KMS-11 (cell line): Measurements from ENCODE around the gene PLXND1.

Experiments used
- H2AFZ ChIP-seq: fragments of 200-600 bp; sonication (generic); 2 replicates; pipeline ENCODE4 v1.6.1; 2016; ENCODE audit warnings: antibody characterized with exemption, mixed run types, low read depth
- H3K27ac ChIP-seq: fragments of 200-600 bp; sonication (generic); 2 replicates; pipeline ENCODE4 v1.6.1; 2016; ENCODE audit warnings: mild to moderate bottlenecking, mixed run types
- H3K27me3 ChIP-seq: fragments of 200-600 bp; sonication (generic); 2 replicates; pipeline ENCODE4 v1.6.1; 2017; ENCODE audit warnings: mild to moderate bottlenecking, low read depth, mixed run types, moderate library complexity; ENCODE audit not compliant: insufficient read depth
- H3K36me3 ChIP-seq: fragments of 200-600 bp; sonication (generic); 2 replicates; pipeline ENCODE4 v1.6.1; 2017; ENCODE audit warnings: mild to moderate bottlenecking, mixed run types; ENCODE audit not compliant: insufficient read depth
- H3K4me1 ChIP-seq: fragments of 200-600 bp; sonication (generic); 2 replicates; pipeline ENCODE4 v1.6.1; 2016; ENCODE audit warnings: mild to moderate bottlenecking, low read depth, mixed run types; ENCODE audit not compliant: poor library complexity, severe bottlenecking
- H3K4me2 ChIP-seq: fragments of 200-600 bp; sonication (generic); 2 replicates; pipeline ENCODE4 v1.7.0; 2016; ENCODE audit warnings: mild to moderate bottlenecking, mixed run types
- H3K4me3 ChIP-seq: fragments of 200-600 bp; sonication (generic); IDR thresholded peaks from 2 replicates; pipeline ENCODE4 v1.6.1; 2017; ENCODE audit warnings: low read depth, low read length, mixed read lengths; ENCODE audit not compliant: insufficient read depth
- H3K79me2 ChIP-seq: fragments of 200-600 bp; sonication (generic); 2 replicates; pipeline ENCODE4 v1.6.1; 2016; ENCODE audit warnings: low read depth, mixed run types; ENCODE audit not compliant: insufficient read depth
- H3K9ac ChIP-seq: fragments of 200-600 bp; sonication (generic); 2 replicates; pipeline ENCODE4 v1.6.1; 2016; ENCODE audit warnings: mild to moderate bottlenecking, mixed run types
- H4K20me1 ChIP-seq: fragments of 200-600 bp; sonication (generic); 2 replicates; pipeline ENCODE4 v1.6.1; 2016; ENCODE audit warnings: mild to moderate bottlenecking, mixed run types; ENCODE audit not compliant: insufficient read depth
- CTCF ChIP-seq: fragments of 200-600 bp; sonication (generic); conservative IDR thresholded peaks from 2 replicates; pipeline ENCODE4 v1.6.1; 2017; ENCODE audit warnings: low read depth, mild to moderate bottlenecking, antibody characterized with exemption, low read length, moderate library complexity, mixed read lengths

The PLXND1 gene

GRCh38 chr3:129527262-129527661 is 79.2 kb downstream of the PLXND1 start:
- Histone ChIP-seq H3K4me2 (no peak overlapping the region), H3K27me3 (no peaks in the 10 kb centered on the region), H3K36me3 (no peaks in the 10 kb centered on the region), H3K4me1 (no peaks in the 10 kb centered on the region), H3K4me3 (no peak overlapping the region), H2AFZ (no peak overlapping the region), H3K9ac (no peak overlapping the region), H4K20me1 (no peaks in the 10 kb centered on the region), H3K79me2 (no peaks in the 10 kb centered on the region), H3K27ac (no peak overlapping the region)
- TF ChIP-seq CTCF: no peak

- H2AFZ ChIP-seq: no peak overlapping the region
- H3K4me3 ChIP-seq: no peak overlapping the region
Observed at GRCh38 chr3:129526121-129526900, 80.2 kb downstream of the PLXND1 start.

GRCh38 chr3:129525341-129525968 is 81.0 kb downstream of the PLXND1 start:
- no peak for TF ChIP-seq CTCF
- Histone ChIP-seq H3K79me2 (no peaks in the 10 kb centered on the region), H4K20me1 (no peaks in the 10 kb centered on the region), H3K36me3 (no peaks in the 10 kb centered on the region), H3K4me3 (no peak overlapping the region), H3K4me2 (no peak overlapping the region), H3K4me1 (no peaks in the 10 kb centered on the region), H3K27me3 (no peaks in the 10 kb centered on the region), H3K9ac (no peak overlapping the region), H3K27ac (no peak overlapping the region), H2AFZ (no peak overlapping the region)

More at GRCh38 chr3:129526121-129526900, 80.2 kb downstream of the PLXND1 start:
- no peaks in the 10 kb centered on the region for H3K79me2 ChIP-seq
- no peak overlapping the region for H3K9ac ChIP-seq
- no peaks in the 10 kb centered on the region for H4K20me1 ChIP-seq
- H3K36me3 ChIP-seq: no peaks in the 10 kb centered on the region
- H3K4me2 ChIP-seq: no peak overlapping the region
- TF ChIP-seq CTCF: no peak
- H3K27me3 ChIP-seq: no peaks in the 10 kb centered on the region
- H3K4me1 ChIP-seq: no peaks in the 10 kb centered on the region
- no peak overlapping the region for H3K27ac ChIP-seq

- no peak overlapping the region for H3K27ac ChIP-seq
- no peak for TF ChIP-seq CTCF
Observed at GRCh38 chr3:129524081-129524480, 82.4 kb downstream of the PLXND1 start.

More at GRCh38 chr3:129524081-129524480, 82.4 kb downstream of the PLXND1 start:
- H4K20me1 ChIP-seq: no peaks in the 10 kb centered on the region
- H3K4me2 ChIP-seq: no peak overlapping the region
- no peaks in the 10 kb centered on the region for H3K27me3 ChIP-seq
- no peak overlapping the region for H3K9ac ChIP-seq
- H3K36me3 ChIP-seq: no peaks in the 10 kb centered on the region
- H2AFZ ChIP-seq: no peak overlapping the region
- no peak overlapping the region for H3K4me3 ChIP-seq
- H3K79me2 ChIP-seq: no peaks in the 10 kb centered on the region
- H3K4me1 ChIP-seq: no peaks in the 10 kb centered on the region
